Type B pancreatic cell (in vitro differentiated cells): ENCODE results near the gene NUDT4. TPM values are rescaled to one million over a fixed set of nuclear protein-coding genes. Genes with fewer than 3 reads are reported as not detected.
"Not testable (repeated sequence)": the region's sequence is repeated elsewhere in the genome, so short reads cannot be mapped to it uniquely, and the experiment has no call there.

Experiments
- DNase-seq: peaks from one replicate; pipeline ENCODE4 v3.0.0; 2021; ENCODE audit warnings: mixed read lengths; ENCODE audit not compliant: unreplicated experiment; ENCODE audit errors: extremely low spot score
- H3K27ac Mint-ChIP-seq: 2 replicates; pipeline ENCODE4 v1.8.0; 2021; ENCODE audit warnings: mild to moderate bottlenecking, mixed read lengths
- H3K27me3 Mint-ChIP-seq: 2 replicates; pipeline ENCODE4 v1.8.0; 2021; ENCODE audit warnings: mixed read lengths
- H3K36me3 Mint-ChIP-seq: 2 replicates; pipeline ENCODE4 v1.8.0; 2021; ENCODE audit warnings: mixed read lengths
- H3K4me1 Mint-ChIP-seq: one replicate; pipeline ENCODE4 v1.8.0; 2021; ENCODE audit warnings: mixed read lengths; ENCODE audit not compliant: unreplicated experiment
- H3K4me3 Mint-ChIP-seq: 2 replicates; pipeline ENCODE4 v1.8.0; 2021; ENCODE audit warnings: mild to moderate bottlenecking, mixed read lengths
- H3K9me3 Mint-ChIP-seq: 2 replicates; pipeline ENCODE4 v1.8.0; 2021; ENCODE audit warnings: mixed read lengths
- CTCF ChIP-seq: fragments of 200-600 bp; sonication (generic); conservative IDR thresholded peaks from 2 replicates; pipeline ENCODE4 v1.5.0; 2021; ENCODE audit warnings: antibody characterized with exemption, mild to moderate bottlenecking
- total RNA-seq: library from RNA; stranded (reverse); gene quantifications from 2 replicates; pipeline ENCODE4 v1.2.1, GENCODE V29; 2021; ENCODE audit warnings: low replicate concordance

The NUDT4 gene
- total RNA-seq, 1 donor from 2014 or later: 89.8 TPM

GRCh38 chr12:93407963-93408283, 30.2 kb downstream of the NUDT4 start:
- H3K9me3 Mint-ChIP-seq: peaks cover 5% of the 10 kb centered on the region
- H3K27ac Mint-ChIP-seq: no peak overlapping the region
- TF ChIP-seq CTCF: no peak
- H3K36me3 Mint-ChIP-seq: peaks cover 39% of the 10 kb centered on the region
- H3K27me3 Mint-ChIP-seq: no peaks in the 10 kb centered on the region
- no peak for DNase-seq
- no peak overlapping the region for H3K4me3 Mint-ChIP-seq
- H3K4me1 Mint-ChIP-seq: peaks cover 25% of the 10 kb centered on the region

DNA sequence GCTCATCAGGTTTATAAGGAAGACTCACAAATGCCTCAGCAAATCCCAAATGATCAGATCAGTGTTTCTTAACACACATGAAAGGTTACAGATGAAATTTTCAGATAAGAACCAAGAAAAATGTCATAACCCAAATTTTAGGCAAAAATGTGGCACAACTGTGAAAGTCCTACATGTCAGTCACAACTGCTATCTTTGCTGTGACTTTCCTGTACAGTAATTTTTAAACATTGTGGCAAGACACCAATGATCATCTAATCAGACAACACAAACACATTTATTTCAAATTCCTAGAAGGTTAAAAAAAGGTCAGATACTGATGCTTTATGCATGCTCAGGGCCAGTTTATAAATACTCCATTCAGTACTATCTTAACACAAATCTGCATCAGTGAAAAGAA, 31.1 kb downstream of the NUDT4 start:
- no peak overlapping the region for H3K27ac Mint-ChIP-seq
- no peaks in the 10 kb centered on the region for H3K27me3 Mint-ChIP-seq
- no peak overlapping the region for H3K4me3 Mint-ChIP-seq

GRCh38 chr12:93409343-93410187, 31.8 kb downstream of the NUDT4 start:
- peaks cover 38% of the 10 kb centered on the region for H3K36me3 Mint-ChIP-seq
- H3K9me3 Mint-ChIP-seq, H3K4me3 Mint-ChIP-seq, H3K27ac Mint-ChIP-seq, DNase-seq, H3K27me3 Mint-ChIP-seq: not testable (repeated sequence)
- H3K4me1 Mint-ChIP-seq: peaks cover 30% of the 10 kb centered on the region

More for the DNA sequence above, 31.1 kb downstream of the NUDT4 start:
- peaks cover 40% of the 10 kb centered on the region for H3K36me3 Mint-ChIP-seq
- peaks cover 5% of the 10 kb centered on the region for H3K9me3 Mint-ChIP-seq
- peaks cover 31% of the 10 kb centered on the region for H3K4me1 Mint-ChIP-seq
- TF ChIP-seq CTCF: no peak
- no peak for DNase-seq

GRCh38 chr12:93411060-93411459, 33.3 kb downstream of the NUDT4 start:
- not testable (repeated sequence) for H3K27me3 Mint-ChIP-seq, DNase-seq, H3K4me3 Mint-ChIP-seq, H3K9me3 Mint-ChIP-seq
- Mint-ChIP-seq H3K4me1 (peaks cover 42% of the 10 kb centered on the region), H3K27ac (peak overlapping the region; percentile 21), H3K36me3 (peaks cover 33% of the 10 kb centered on the region)

DNA sequence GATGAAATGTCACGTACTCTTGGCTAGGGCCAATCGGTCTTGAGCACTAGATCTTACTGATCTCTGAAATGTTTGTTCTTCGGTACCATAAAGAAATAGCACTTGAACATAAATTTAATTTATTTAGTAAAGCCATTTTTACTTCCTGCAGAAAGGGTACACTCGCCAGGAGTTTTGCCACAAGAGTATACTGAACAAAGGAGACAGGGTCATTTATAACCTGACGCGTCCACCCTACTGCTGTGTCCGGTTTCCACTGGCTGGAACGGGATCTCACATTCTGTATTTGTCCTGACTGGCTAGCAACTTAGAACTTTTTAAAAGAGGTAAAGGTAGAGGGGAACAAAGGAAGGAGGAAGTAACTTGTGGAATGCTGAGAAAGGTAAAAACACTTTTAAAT, 34.7 kb downstream of the NUDT4 start:
- Mint-ChIP-seq H3K27ac (peak overlapping the region; percentile 69), H3K36me3 (peaks cover 26% of the 10 kb centered on the region), H3K4me1 (peaks cover 42% of the 10 kb centered on the region), H3K4me3 (peak overlapping the region; percentile 54)
- H3K27me3 Mint-ChIP-seq, DNase-seq, H3K9me3 Mint-ChIP-seq: not testable (repeated sequence)

GRCh38 chr12:93413064-93413463, 35.3 kb downstream of the NUDT4 start:
- Mint-ChIP-seq H3K27ac (peak overlapping the region; percentile 22), H3K27me3 (no peaks in the 10 kb centered on the region), H3K9me3 (peaks cover 9% of the 10 kb centered on the region), H3K36me3 (peaks cover 26% of the 10 kb centered on the region), H3K4me1 (peaks cover 42% of the 10 kb centered on the region), H3K4me3 (no peak overlapping the region)
- DNase-seq: no peak
- TF ChIP-seq CTCF: no peak

DNA sequence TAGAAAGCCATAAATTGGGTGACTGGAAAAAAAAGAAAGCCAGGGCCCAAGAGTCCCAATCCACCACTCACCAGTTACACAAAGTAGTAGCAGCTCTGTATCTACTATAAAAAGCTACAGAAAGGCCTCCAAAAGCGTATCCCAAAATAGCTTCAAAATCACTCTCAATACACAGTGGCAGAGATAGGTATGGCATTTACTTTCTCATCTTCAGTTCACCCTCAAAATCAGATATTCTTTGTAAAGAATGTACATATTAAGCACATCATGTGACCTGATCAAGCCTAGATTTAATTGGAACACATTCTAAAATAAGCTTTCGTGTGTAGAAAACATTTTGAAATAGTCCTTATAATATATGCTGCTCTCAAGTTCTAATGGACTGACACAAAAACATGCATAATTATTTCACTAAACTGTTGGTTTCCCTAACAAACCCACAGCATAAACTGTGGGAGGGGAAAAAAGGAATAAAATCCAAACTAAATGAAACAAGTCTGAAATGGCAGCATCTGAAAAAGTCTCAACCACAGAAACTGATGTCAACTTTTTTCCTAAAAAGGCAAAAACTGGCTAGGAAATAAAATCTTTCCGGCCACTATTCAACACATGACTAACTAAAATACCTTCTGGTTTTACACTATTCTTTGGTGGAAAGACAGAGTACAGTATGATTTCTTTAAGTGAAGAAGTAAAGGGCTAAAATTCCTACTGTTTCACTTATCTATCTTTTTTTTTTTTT, 38.2 kb downstream of the NUDT4 start:
- H3K4me3 Mint-ChIP-seq: no peak overlapping the region
- no peak for TF ChIP-seq CTCF
- no peak for DNase-seq
- H3K27ac Mint-ChIP-seq: peak overlapping the region; percentile 20
- no peaks in the 10 kb centered on the region for H3K27me3 Mint-ChIP-seq
- H3K4me1 Mint-ChIP-seq: peaks cover 45% of the 10 kb centered on the region
- peaks cover 18% of the 10 kb centered on the region for H3K36me3 Mint-ChIP-seq
- peaks cover 9% of the 10 kb centered on the region for H3K9me3 Mint-ChIP-seq
